Measurements from ENCODE around the gene TEP1. TPM values are rescaled to one million over a fixed set of nuclear protein-coding genes. Genes with fewer than 3 reads are reported as not detected.

The TEP1 gene
- total RNA-seq, 1 donor from 2014 or later = 24.1 TPM

- no peak for DNase-seq (ENCODE audit: low read depth)
- Histone ChIP-seq H3K36me3 (ENCODE audit: control insufficient read depth, insufficient read depth, low read length) (peaks cover 1% of the 10 kb centered on the region), H3K4me3 (ENCODE audit: low read depth, low read length) (no peak overlapping the region), H3K27me3 (ENCODE audit: control insufficient read depth, insufficient read depth, low read length) (no peaks in the 10 kb centered on the region)
- no peak for TF ChIP-seq CTCF (IDR thresholded peaks at IDR 0.05; ENCODE audit: insufficient read depth, low read length, poor library complexity, severe bottlenecking)
Measured at GRCh38 chr14:20317720-20318119, 95.6 kb downstream of the TEP1 start.

Other genes with a start within 250 kb of the TEP1 start
- not detected in 2 replicates for gene OR11G2, start 222.6 kb downstream of the TEP1 start, total RNA-seq
- gene OR11H6, start 189.8 kb downstream of the TEP1 start, total RNA-seq = not detected in 2 replicates
- gene OR11H7, start 184.5 kb downstream of the TEP1 start, total RNA-seq = not detected in 2 replicates
- not detected in 2 replicates for gene OR11H4, start 174.2 kb downstream of the TEP1 start, total RNA-seq
- gene TTC5, start 107.5 kb downstream of the TEP1 start, total RNA-seq = 10.9 and 13.3 TPM in 2 replicates
- 236 and 246 TPM in 2 replicates for gene CCNB1IP1, start 80.2 kb downstream of the TEP1 start, total RNA-seq
- gene PARP2, start 69.9 kb downstream of the TEP1 start, total RNA-seq = 16.2 and 22.2 TPM in 2 replicates
- 0.08 TPM in 1 of 2 replicates, not detected in the other for gene KLHL33, start 22.7 kb upstream of the TEP1 start, total RNA-seq
- gene OSGEP, start 41.3 kb upstream of the TEP1 start, total RNA-seq = 46.6 and 61.1 TPM in 2 replicates
- 297 and 328 TPM in 2 replicates for gene APEX1, start 41.7 kb upstream of the TEP1 start, total RNA-seq
- 25.1 and 25.9 TPM in 2 replicates for gene PIP4P1, start 47.9 kb upstream of the TEP1 start, total RNA-seq
- gene PNP, start 55.9 kb upstream of the TEP1 start, total RNA-seq = 96.5 and 98.0 TPM in 2 replicates
- gene RNASE10, start 92.0 kb upstream of the TEP1 start, total RNA-seq = not detected in 2 replicates
- not detected in 2 replicates for gene RNASE9, start 147.5 kb upstream of the TEP1 start, total RNA-seq
- gene RNASE11, start 174.5 kb upstream of the TEP1 start, total RNA-seq = not detected in 2 replicates
- gene RNASE12, start 177.9 kb upstream of the TEP1 start, total RNA-seq = not detected in 2 replicates
- gene OR6S1, start 228.2 kb upstream of the TEP1 start, total RNA-seq = not detected in 2 replicates

Data from kidney epithelial cell (primary cell).